Measurements from ENCODE around the gene LRRC18.

LRRC18 gene

GRCh38 chr10:48939790-48940325 lies at the start of gene LRRC18:
TSS of gene LRRC18 (minus strand) at chr10:48939840. CDS start at chr10:48914155, 25,685 bp downstream.
- Histone ChIP-seq H3K4me1 (ENCODE audit: control insufficient read depth, insufficient read depth, low read length) (peaks cover 3% of the 10 kb centered on the region), H3K27me3 (ENCODE audit: control insufficient read depth, insufficient read depth, low read length) (no peaks in the 10 kb centered on the region), H3K4me3 (ENCODE audit: low read length) (no peak within 1 kb of the TSS), H3K36me3 (ENCODE audit: control insufficient read depth, insufficient read depth, low read length) (no peaks in the 10 kb centered on the region), H3K9me3 (ENCODE audit: control insufficient read depth, low read length) (no peaks in the 10 kb centered on the region), H3K9ac (ENCODE audit: low read length) (no peak within 1 kb of the TSS)

DNA sequence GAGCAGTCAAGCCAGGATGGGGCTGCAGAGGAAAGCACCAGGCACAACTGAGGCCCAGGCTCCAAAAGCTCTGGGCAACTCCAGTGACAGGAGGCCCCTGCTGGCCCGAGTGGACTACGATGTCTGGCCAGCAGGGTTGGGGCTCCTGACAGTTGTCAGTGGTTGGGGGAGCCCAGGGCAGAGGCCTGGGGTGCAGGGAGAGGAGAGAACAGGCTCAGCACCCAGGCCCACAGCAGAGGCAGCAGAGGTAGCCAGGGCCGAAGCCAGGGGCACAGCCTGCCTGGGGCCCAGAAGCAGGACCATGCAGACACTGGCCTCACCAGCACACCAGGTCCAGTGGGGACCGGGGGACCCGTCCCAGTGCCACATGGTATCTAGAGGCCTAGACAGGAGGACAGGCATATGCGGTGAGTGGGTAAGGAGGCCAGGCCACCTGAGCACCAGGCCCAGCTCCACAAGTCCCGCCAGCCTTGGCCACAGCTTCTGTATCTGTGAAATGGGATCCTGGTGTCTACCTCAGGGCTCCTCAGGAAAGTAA lies 46.0 kb upstream of the LRRC18 start:
- H3K27me3 ChIP-seq (ENCODE audit: control insufficient read depth, insufficient read depth, low read length): no peaks in the 10 kb centered on the region
- H3K36me3 ChIP-seq (ENCODE audit: control insufficient read depth, insufficient read depth, low read length): no peaks in the 10 kb centered on the region
- no peak overlapping the region for H3K4me3 ChIP-seq (ENCODE audit: low read length)
- H3K9me3 ChIP-seq (ENCODE audit: control insufficient read depth, low read length): no peaks in the 10 kb centered on the region
- H3K4me1 ChIP-seq (ENCODE audit: control insufficient read depth, insufficient read depth, low read length): no peaks in the 10 kb centered on the region
- no peak overlapping the region for H3K9ac ChIP-seq (ENCODE audit: low read length)

GRCh38 chr10:48983648-48984351 lies 44.2 kb upstream of the LRRC18 start:
- no peak overlapping the region for H3K9ac ChIP-seq (ENCODE audit: low read length)
- no peak overlapping the region for H3K4me3 ChIP-seq (ENCODE audit: low read length)
- H3K36me3 ChIP-seq (ENCODE audit: control insufficient read depth, insufficient read depth, low read length): no peaks in the 10 kb centered on the region
- H3K4me1 ChIP-seq (ENCODE audit: control insufficient read depth, insufficient read depth, low read length): no peaks in the 10 kb centered on the region
- H3K9me3 ChIP-seq (ENCODE audit: control insufficient read depth, low read length): no peaks in the 10 kb centered on the region
- H3K27me3 ChIP-seq (ENCODE audit: control insufficient read depth, insufficient read depth, low read length): no peaks in the 10 kb centered on the region

GRCh38 chr10:48982584-48982983 lies 42.9 kb upstream of the LRRC18 start:
- Histone ChIP-seq H3K36me3 (ENCODE audit: control insufficient read depth, insufficient read depth, low read length) (no peaks in the 10 kb centered on the region), H3K9ac (ENCODE audit: low read length) (no peak overlapping the region), H3K4me3 (ENCODE audit: low read length) (no peak overlapping the region), H3K9me3 (ENCODE audit: control insufficient read depth, low read length) (no peaks in the 10 kb centered on the region), H3K27me3 (ENCODE audit: control insufficient read depth, insufficient read depth, low read length) (no peaks in the 10 kb centered on the region), H3K4me1 (ENCODE audit: control insufficient read depth, insufficient read depth, low read length) (no peaks in the 10 kb centered on the region)

- Histone ChIP-seq H3K36me3 (ENCODE audit: control insufficient read depth, insufficient read depth, low read length) (no peaks in the 10 kb centered on the region), H3K9ac (ENCODE audit: low read length) (no peak overlapping the region), H3K4me3 (ENCODE audit: low read length) (no peak overlapping the region), H3K27me3 (ENCODE audit: control insufficient read depth, insufficient read depth, low read length) (no peaks in the 10 kb centered on the region), H3K4me1 (ENCODE audit: control insufficient read depth, insufficient read depth, low read length) (no peaks in the 10 kb centered on the region), H3K9me3 (ENCODE audit: control insufficient read depth, low read length) (no peaks in the 10 kb centered on the region)
Measured at GRCh38 chr10:48981310-48981907, 41.8 kb upstream of the LRRC18 start.

GRCh38 chr10:48978318-48978717 lies 38.7 kb upstream of the LRRC18 start:
- no peak overlapping the region for H3K4me3 ChIP-seq (ENCODE audit: low read length)
- no peaks in the 10 kb centered on the region for H3K27me3 ChIP-seq (ENCODE audit: control insufficient read depth, insufficient read depth, low read length)
- no peaks in the 10 kb centered on the region for H3K36me3 ChIP-seq (ENCODE audit: control insufficient read depth, insufficient read depth, low read length)
- H3K9ac ChIP-seq (ENCODE audit: low read length): no peak overlapping the region
- no peaks in the 10 kb centered on the region for H3K4me1 ChIP-seq (ENCODE audit: control insufficient read depth, insufficient read depth, low read length)
- no peaks in the 10 kb centered on the region for H3K9me3 ChIP-seq (ENCODE audit: control insufficient read depth, low read length)

GRCh38 chr10:48976196-48976595 lies 36.6 kb upstream of the LRRC18 start:
- no peak overlapping the region for H3K9ac ChIP-seq (ENCODE audit: low read length)
- no peaks in the 10 kb centered on the region for H3K4me1 ChIP-seq (ENCODE audit: control insufficient read depth, insufficient read depth, low read length)
- no peaks in the 10 kb centered on the region for H3K9me3 ChIP-seq (ENCODE audit: control insufficient read depth, low read length)
- no peak overlapping the region for H3K4me3 ChIP-seq (ENCODE audit: low read length)
- no peaks in the 10 kb centered on the region for H3K36me3 ChIP-seq (ENCODE audit: control insufficient read depth, insufficient read depth, low read length)
- H3K27me3 ChIP-seq (ENCODE audit: control insufficient read depth, insufficient read depth, low read length): no peaks in the 10 kb centered on the region

GRCh38 chr10:48974510-48975156 lies 35.0 kb upstream of the LRRC18 start:
- H3K9ac ChIP-seq (ENCODE audit: low read length): no peak overlapping the region

DNA sequence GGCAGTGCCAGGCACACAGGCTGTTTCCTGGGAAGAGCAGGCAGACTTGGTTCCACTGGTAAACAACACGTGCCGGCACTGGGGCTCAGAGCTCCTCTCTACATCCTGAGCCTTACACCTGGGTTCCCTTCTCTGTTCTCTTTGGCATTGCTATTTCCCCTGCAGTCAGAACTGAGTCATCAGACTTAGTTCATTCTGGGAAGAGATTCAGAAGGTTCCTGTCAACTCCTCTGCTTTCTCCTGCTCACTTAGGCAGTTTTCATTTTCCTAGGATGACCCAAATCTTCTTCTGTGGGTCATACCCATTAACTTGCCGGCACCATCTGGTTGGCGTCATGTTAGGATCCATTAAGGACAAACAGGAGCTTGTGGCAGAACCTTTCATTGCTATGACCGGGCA lies 33.4 kb upstream of the LRRC18 start:
- Histone ChIP-seq H3K27me3 (ENCODE audit: control insufficient read depth, insufficient read depth, low read length) (no peaks in the 10 kb centered on the region), H3K9ac (ENCODE audit: low read length) (no peak overlapping the region), H3K36me3 (ENCODE audit: control insufficient read depth, insufficient read depth, low read length) (no peaks in the 10 kb centered on the region), H3K4me1 (ENCODE audit: control insufficient read depth, insufficient read depth, low read length) (no peaks in the 10 kb centered on the region), H3K9me3 (ENCODE audit: control insufficient read depth, low read length) (no peaks in the 10 kb centered on the region), H3K4me3 (ENCODE audit: low read length) (no peak overlapping the region)

More at GRCh38 chr10:48974510-48975156, 35.0 kb upstream of the LRRC18 start:
- no peaks in the 10 kb centered on the region for H3K4me1 ChIP-seq (ENCODE audit: control insufficient read depth, insufficient read depth, low read length)
- no peaks in the 10 kb centered on the region for H3K27me3 ChIP-seq (ENCODE audit: control insufficient read depth, insufficient read depth, low read length)
- no peaks in the 10 kb centered on the region for H3K9me3 ChIP-seq (ENCODE audit: control insufficient read depth, low read length)
- H3K36me3 ChIP-seq (ENCODE audit: control insufficient read depth, insufficient read depth, low read length): no peaks in the 10 kb centered on the region
- no peak overlapping the region for H3K4me3 ChIP-seq (ENCODE audit: low read length)

GRCh38 chr10:48970654-48971053 lies 31.0 kb upstream of the LRRC18 start:
- Histone ChIP-seq H3K9ac (ENCODE audit: low read length) (no peak overlapping the region), H3K9me3 (ENCODE audit: control insufficient read depth, low read length) (no peaks in the 10 kb centered on the region), H3K4me1 (ENCODE audit: control insufficient read depth, insufficient read depth, low read length) (no peaks in the 10 kb centered on the region), H3K27me3 (ENCODE audit: control insufficient read depth, insufficient read depth, low read length) (no peaks in the 10 kb centered on the region), H3K4me3 (ENCODE audit: low read length) (no peak overlapping the region), H3K36me3 (ENCODE audit: control insufficient read depth, insufficient read depth, low read length) (no peaks in the 10 kb centered on the region)

DNA sequence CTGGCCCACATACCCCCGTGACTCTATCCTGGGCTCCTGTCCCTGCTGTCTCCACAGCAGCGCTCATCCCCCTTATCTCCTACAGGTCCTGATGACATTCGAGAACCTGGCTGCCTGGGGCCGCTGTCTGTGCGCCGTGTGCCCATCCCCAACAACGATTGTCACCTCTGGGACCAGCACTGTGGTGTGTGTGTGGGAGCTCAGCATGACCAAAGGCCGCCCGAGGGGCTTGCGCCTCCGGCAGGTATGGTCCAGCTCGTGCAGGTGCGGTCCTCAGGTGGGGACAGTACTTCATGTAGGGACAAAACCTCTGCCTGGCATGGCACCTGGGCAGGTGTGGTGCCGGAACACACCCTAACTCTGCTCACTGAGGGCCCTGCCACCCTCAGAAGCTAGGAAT lies 30.4 kb upstream of the LRRC18 start:
- no peak overlapping the region for H3K9ac ChIP-seq (ENCODE audit: low read length)
- no peaks in the 10 kb centered on the region for H3K4me1 ChIP-seq (ENCODE audit: control insufficient read depth, insufficient read depth, low read length)
- no peaks in the 10 kb centered on the region for H3K27me3 ChIP-seq (ENCODE audit: control insufficient read depth, insufficient read depth, low read length)
- no peak overlapping the region for H3K4me3 ChIP-seq (ENCODE audit: low read length)
- no peaks in the 10 kb centered on the region for H3K9me3 ChIP-seq (ENCODE audit: control insufficient read depth, low read length)
- H3K36me3 ChIP-seq (ENCODE audit: control insufficient read depth, insufficient read depth, low read length): no peaks in the 10 kb centered on the region

GRCh38 chr10:48968036-48968435 lies 28.4 kb upstream of the LRRC18 start:
- Histone ChIP-seq H3K4me1 (ENCODE audit: control insufficient read depth, insufficient read depth, low read length) (no peaks in the 10 kb centered on the region), H3K9ac (ENCODE audit: low read length) (no peak overlapping the region), H3K27me3 (ENCODE audit: control insufficient read depth, insufficient read depth, low read length) (no peaks in the 10 kb centered on the region), H3K36me3 (ENCODE audit: control insufficient read depth, insufficient read depth, low read length) (no peaks in the 10 kb centered on the region), H3K4me3 (ENCODE audit: low read length) (no peak overlapping the region), H3K9me3 (ENCODE audit: control insufficient read depth, low read length) (no peaks in the 10 kb centered on the region)

All from mucosa of stomach (tissue), 1 donor.